HEK293 (cell line): ENCODE measurements around the gene CDC37L1.

Source experiments
- CTCF ChIA-PET: fragments of 350-600 bp; formaldehyde crosslinking; extraction: SDS; loops from one replicate; lab custom pipeline; 2021; ENCODE audit warnings: antibody characterized with exemption; lab: Yijun Ruan, JAX
- POLR2A ChIA-PET: fragments of 300-600 bp; formaldehyde crosslinking; extraction: SDS; loops from one replicate; lab custom pipeline; 2020; ENCODE audit warnings: antibody characterized with exemption, inconsistent platforms; lab: Yijun Ruan, JAX
- H3K27ac ChIP-seq: fragments of 200-500 bp; sonication (Bioruptor generic); 2 replicates; pipeline ENCODE4 v1.5.1; 2014; ENCODE audit warnings: low read depth, low read length, control low read depth, inconsistent platforms; ENCODE audit errors: extremely low read depth
- H3K36me3 ChIP-seq, 2 experiments: fragments of 200-500 bp in 1 of 2; sonication (Bioruptor generic) in 1 of 2; 1 replicate in 1 of 2; 2 replicates in 1 of 2; pipeline ENCODE4 v1.5.1; 2014 to 2017; ENCODE audit warnings: inconsistent platforms in 2 of 2, low read length in 2 of 2; ENCODE audit not compliant: control insufficient read depth in 2 of 2, insufficient read depth in 1 of 2
- H3K4me1 ChIP-seq: fragments of 200-500 bp; sonication (Bioruptor generic); 2 replicates; pipeline ENCODE4 v1.5.1; 2014; ENCODE audit warnings: mild to moderate bottlenecking, low read length, inconsistent platforms; ENCODE audit not compliant: control insufficient read depth, insufficient read depth
- H3K4me3 ChIP-seq: 2 replicates; pipeline ENCODE4 v1.5.1; 2011; ENCODE audit warnings: low read depth, mild to moderate bottlenecking, control low read depth, low read length, moderate library complexity
- H3K9me3 ChIP-seq: fragments of 200-500 bp; sonication (Bioruptor generic); 2 replicates; pipeline ENCODE4 v1.5.1; 2014; ENCODE audit warnings: low read depth, low read length, inconsistent platforms; ENCODE audit not compliant: control insufficient read depth, insufficient read depth
- GLIS1 ChIP-seq: fragments of 450-650 bp; formaldehyde crosslinking; IDR thresholded peaks from 2 replicates; pipeline ENCODE4 v1.5.1; 2016; ENCODE audit warnings: missing biosample characterization, missing genetic modification characterization
- SP2 ChIP-seq: fragments of 450-650 bp; formaldehyde crosslinking; IDR thresholded peaks from 2 replicates; pipeline ENCODE4 v1.5.1; 2016; ENCODE audit warnings: missing biosample characterization, missing genetic modification characterization
- YY2 ChIP-seq: fragments of 450-650 bp; formaldehyde crosslinking; IDR thresholded peaks from 2 replicates; pipeline ENCODE4 v1.5.1; 2016; ENCODE audit warnings: missing biosample characterization, missing genetic modification characterization
- ZBTB48 ChIP-seq: fragments of 450-650 bp; formaldehyde crosslinking; IDR thresholded peaks from 2 replicates; pipeline ENCODE4 v1.5.1; 2016; ENCODE audit warnings: missing biosample characterization, missing genetic modification characterization
- ZNF112 ChIP-seq: fragments of 450-650 bp; formaldehyde crosslinking; IDR thresholded peaks from 2 replicates; pipeline ENCODE4 v1.5.0; 2017; ENCODE audit warnings: missing biosample characterization, missing genetic modification characterization
- ZNF169 ChIP-seq: fragments of 450-650 bp; formaldehyde crosslinking; IDR thresholded peaks from 2 replicates; pipeline ENCODE4 v1.5.1; 2016; ENCODE audit warnings: missing biosample characterization, missing genetic modification characterization
- ZNF248 ChIP-seq: fragments of 450-650 bp; formaldehyde crosslinking; IDR thresholded peaks from 2 replicates; pipeline ENCODE4 v1.5.1; 2017; ENCODE audit warnings: missing biosample characterization, missing genetic modification characterization
- ZNF350 ChIP-seq: fragments of 450-650 bp; formaldehyde crosslinking; IDR thresholded peaks from 2 replicates; pipeline ENCODE4 v1.5.0; 2017; ENCODE audit warnings: missing biosample characterization, mild to moderate bottlenecking, missing genetic modification characterization
- ZNF366 ChIP-seq: fragments of 450-650 bp; formaldehyde crosslinking; conservative IDR thresholded peaks from 2 replicates; pipeline ENCODE4 v1.5.1; 2016; ENCODE audit warnings: missing biosample characterization, missing genetic modification characterization
- ZNF561 ChIP-seq: fragments of 450-650 bp; IDR thresholded peaks from 2 replicates; pipeline ENCODE4 v1.5.1; 2018; ENCODE audit warnings: missing biosample characterization, missing genetic modification characterization, borderline replicate concordance
- ZNF610 ChIP-seq: fragments of 450-650 bp; formaldehyde crosslinking; IDR thresholded peaks from 2 replicates; pipeline ENCODE4 v1.5.1; 2016; ENCODE audit warnings: missing biosample characterization, missing genetic modification characterization, borderline replicate concordance
- ZNF629 ChIP-seq: fragments of 450-650 bp; formaldehyde crosslinking; IDR thresholded peaks from 2 replicates; pipeline ENCODE4 v1.5.1; 2017; ENCODE audit warnings: missing biosample characterization, missing genetic modification characterization
- ZNF747 ChIP-seq: fragments of 450-650 bp; formaldehyde crosslinking; IDR thresholded peaks from 2 replicates; pipeline ENCODE4 v1.5.1; 2016; ENCODE audit warnings: missing biosample characterization, missing genetic modification characterization
- TF ChIP-seq, protein P1 (sequence below): fragments of 450-650 bp; formaldehyde crosslinking; IDR thresholded peaks from 2 replicates; pipeline ENCODE4 v1.5.1; 2016; ENCODE audit warnings: missing biosample characterization, missing genetic modification characterization
- TF ChIP-seq, protein P2 (sequence below): fragments of 450-650 bp; formaldehyde crosslinking; IDR thresholded peaks from 2 replicates; pipeline ENCODE4; 2016; ENCODE audit warnings: missing biosample characterization, missing genetic modification characterization
- TF ChIP-seq, protein P3 (sequence below): fragments of 450-650 bp; formaldehyde crosslinking; IDR thresholded peaks from 2 replicates; pipeline ENCODE4 v1.5.1; 2016; ENCODE audit warnings: missing biosample characterization, missing genetic modification characterization
- TF ChIP-seq, protein P4 (sequence below): fragments of 450-650 bp; IDR thresholded peaks from 2 replicates; pipeline ENCODE4 v1.5.1; 2018; ENCODE audit warnings: missing biosample characterization, missing genetic modification characterization
- TF ChIP-seq, protein P5 (sequence below): fragments of 450-650 bp; formaldehyde crosslinking; IDR thresholded peaks from 2 replicates; pipeline ENCODE4 v1.5.1; 2016; ENCODE audit warnings: missing biosample characterization, missing genetic modification characterization

The CDC37L1 gene

DNA sequence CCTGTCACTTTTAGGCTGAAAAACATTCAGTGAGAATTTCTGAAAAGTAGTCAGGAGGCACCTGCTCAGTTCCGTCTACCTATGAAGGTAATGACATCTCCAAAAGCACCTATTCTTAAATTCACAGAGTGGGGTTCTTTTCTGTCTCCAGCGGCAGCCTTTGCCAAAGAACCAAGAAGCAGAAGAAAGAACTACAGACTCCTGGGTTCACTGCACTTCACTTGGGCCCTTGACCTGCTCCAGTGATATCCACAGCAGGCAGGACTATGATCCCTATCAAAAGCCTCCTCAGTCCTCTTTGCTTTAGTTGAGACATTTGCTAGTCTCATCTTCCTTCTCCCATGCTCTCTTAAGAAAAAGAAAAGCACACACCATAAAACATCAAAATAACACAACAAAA is 37.0 kb upstream of the CDC37L1 start:
- H3K36me3 ChIP-seq = no peaks in the 10 kb centered on the region
- H3K4me3 ChIP-seq = no peak overlapping the region
- H3K9me3 ChIP-seq = no peaks in the 10 kb centered on the region
- POLR2A ChIA-PET = no interaction called here
- CTCF ChIA-PET = no interaction called here
- H3K4me1 ChIP-seq = no peaks in the 10 kb centered on the region; the same call in 1 of the 2 replicates
- H3K27ac ChIP-seq = no peak overlapping the region
- TF ChIP-seq ZBTB48 (tag by site-specific recombination) = no peak
- TF ChIP-seq YY2 = no peak
- no peak for TF ChIP-seq SP2 (tag by site-specific recombination)
- TF ChIP-seq ZNF366 (tag by site-specific recombination) = no peak
- TF ChIP-seq ZNF747 (tag by site-specific recombination) = no peak
- TF ChIP-seq, protein P1, sequence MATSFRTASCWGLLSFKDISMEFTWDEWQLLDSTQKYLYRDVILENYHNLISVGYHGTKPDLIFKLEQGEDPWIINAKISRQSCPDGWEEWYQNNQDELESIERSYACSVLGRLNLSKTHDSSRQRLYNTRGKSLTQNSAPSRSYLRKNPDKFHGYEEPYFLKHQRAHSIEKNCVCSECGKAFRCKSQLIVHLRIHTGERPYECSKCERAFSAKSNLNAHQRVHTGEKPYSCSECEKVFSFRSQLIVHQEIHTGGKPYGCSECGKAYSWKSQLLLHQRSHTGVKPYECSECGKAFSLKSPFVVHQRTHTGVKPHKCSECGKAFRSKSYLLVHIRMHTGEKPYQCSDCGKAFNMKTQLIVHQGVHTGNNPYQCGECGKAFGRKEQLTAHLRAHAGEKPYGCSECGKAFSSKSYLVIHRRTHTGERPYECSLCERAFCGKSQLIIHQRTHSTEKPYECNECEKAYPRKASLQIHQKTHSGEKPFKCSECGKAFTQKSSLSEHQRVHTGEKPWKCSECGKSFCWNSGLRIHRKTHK (tag by site-specific recombination) = no peak
- no peak for TF ChIP-seq ZNF350 (tag by site-specific recombination)
- TF ChIP-seq, protein P2, sequence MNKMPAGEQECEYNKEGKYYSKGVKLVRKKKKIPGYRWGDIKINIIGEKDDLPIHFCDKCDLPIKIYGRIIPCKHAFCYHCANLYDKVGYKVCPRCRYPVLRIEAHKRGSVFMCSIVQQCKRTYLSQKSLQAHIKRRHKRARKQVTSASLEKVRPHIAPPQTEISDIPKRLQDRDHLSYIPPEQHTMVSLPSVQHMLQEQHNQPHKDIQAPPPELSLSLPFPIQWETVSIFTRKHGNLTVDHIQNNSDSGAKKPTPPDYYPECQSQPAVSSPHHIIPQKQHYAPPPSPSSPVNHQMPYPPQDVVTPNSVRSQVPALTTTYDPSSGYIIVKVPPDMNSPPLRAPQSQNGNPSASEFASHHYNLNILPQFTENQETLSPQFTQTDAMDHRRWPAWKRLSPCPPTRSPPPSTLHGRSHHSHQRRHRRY (tag by site-specific recombination) = no peak

DNA sequence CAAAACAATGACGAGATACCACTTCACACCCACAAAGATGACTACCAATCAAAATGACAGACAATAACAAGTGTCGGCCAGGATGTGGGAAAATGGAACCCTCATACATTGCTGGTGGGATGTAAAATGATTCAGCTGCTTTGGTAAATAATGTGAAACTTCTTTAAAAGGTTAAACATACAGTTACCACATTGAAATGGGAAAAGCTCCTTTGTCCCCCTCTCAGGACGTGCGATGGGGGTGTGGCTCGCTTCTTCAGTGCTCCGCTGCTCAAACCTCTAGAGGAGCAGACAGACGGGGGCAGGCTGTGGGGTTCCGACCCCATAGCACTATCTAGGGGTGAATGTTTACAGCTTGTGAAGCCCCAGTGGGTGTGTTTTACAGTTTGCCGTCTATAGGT is 25.3 kb upstream of the CDC37L1 start:
- no peak overlapping the region for H3K4me3 ChIP-seq
- ChIA-PET CTCF (interaction anchor here (0.8 to 1.1 kb wide), 3 partner anchors 40 to 274 kb away, joined by 3 to 4 read pairs (median 4); no protein-coding TSS in a partner anchor), POLR2A (no interaction called here)
- no peaks in the 10 kb centered on the region; a peak in 1 of 3 replicates for H3K36me3 ChIP-seq
- no peak overlapping the region for H3K27ac ChIP-seq
- no peaks in the 10 kb centered on the region for H3K9me3 ChIP-seq
- TF ChIP-seq ZNF112 (tag by site-specific recombination) (no peak), ZNF169 (no peak), ZNF248 (tag by site-specific recombination) (no peak), ZNF610 (no peak), ZNF561 (tag by site-specific recombination) (no peak), GLIS1 (no peak), ZNF629 (tag by site-specific recombination) (no peak)
- TF ChIP-seq, protein P3, sequence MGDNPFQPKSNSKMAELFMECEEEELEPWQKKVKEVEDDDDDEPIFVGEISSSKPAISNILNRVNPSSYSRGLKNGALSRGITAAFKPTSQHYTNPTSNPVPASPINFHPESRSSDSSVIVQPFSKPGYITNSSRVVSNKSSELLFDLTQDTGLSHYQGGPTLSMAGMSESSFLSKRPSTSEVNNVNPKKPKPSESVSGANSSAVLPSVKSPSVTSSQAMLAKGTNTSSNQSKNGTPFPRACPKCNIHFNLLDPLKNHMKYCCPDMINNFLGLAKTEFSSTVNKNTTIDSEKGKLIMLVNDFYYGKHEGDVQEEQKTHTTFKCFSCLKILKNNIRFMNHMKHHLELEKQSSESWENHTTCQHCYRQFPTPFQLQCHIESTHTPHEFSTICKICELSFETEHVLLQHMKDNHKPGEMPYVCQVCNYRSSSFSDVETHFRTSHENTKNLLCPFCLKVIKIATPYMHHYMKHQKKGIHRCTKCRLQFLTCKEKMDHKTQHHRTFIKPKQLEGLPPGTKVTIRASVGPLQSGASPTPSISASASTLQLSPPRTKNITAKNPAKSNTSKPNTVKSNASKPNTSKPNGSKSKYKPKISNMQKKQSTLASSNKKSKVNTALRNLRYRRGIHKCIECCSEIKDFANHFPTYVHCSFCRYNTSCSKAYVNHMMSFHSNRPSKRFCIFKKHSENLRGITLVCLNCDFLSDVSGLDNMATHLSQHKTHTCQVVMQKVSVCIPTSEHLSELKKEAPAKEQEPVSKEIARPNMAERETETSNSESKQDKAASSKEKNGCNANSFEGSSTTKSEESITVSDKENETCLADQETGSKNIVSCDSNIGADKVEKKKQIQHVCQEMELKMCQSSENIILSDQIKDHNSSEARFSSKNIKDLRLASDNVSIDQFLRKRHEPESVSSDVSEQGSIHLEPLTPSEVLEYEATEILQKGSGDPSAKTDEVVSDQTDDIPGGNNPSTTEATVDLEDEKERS (tag by site-specific recombination) = no peak
- TF ChIP-seq, protein P4, sequence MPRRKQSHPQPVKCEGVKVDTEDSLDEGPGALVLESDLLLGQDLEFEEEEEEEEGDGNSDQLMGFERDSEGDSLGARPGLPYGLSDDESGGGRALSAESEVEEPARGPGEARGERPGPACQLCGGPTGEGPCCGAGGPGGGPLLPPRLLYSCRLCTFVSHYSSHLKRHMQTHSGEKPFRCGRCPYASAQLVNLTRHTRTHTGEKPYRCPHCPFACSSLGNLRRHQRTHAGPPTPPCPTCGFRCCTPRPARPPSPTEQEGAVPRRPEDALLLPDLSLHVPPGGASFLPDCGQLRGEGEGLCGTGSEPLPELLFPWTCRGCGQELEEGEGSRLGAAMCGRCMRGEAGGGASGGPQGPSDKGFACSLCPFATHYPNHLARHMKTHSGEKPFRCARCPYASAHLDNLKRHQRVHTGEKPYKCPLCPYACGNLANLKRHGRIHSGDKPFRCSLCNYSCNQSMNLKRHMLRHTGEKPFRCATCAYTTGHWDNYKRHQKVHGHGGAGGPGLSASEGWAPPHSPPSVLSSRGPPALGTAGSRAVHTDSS (tag by site-specific recombination) = no peak
- TF ChIP-seq, protein P5, sequence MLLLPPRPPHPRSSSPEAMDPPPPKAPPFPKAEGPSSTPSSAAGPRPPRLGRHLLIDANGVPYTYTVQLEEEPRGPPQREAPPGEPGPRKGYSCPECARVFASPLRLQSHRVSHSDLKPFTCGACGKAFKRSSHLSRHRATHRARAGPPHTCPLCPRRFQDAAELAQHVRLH (tag by site-specific recombination) = no peak
- H3K4me1 ChIP-seq = peaks cover 5% of the 10 kb centered on the region; the same call in 1 of the 2 replicates
